Dermis lymphatic vessel endothelial cell (primary cell): ENCODE data around the gene KRCC1. TPM values are rescaled to one million over a fixed set of nuclear protein-coding genes. Genes with fewer than 3 reads are reported as not detected.

Experiments
- total RNA-seq: library from RNA; depleted of rRNA; stranded (reverse); fragments of >200 nt; gene quantifications from 2 replicates; pipeline ENCODE4 v1.2.1, GENCODE V29; 2014

Gene KRCC1
- total RNA-seq, result 16.7 and 28.4 TPM in 2 replicates

DNA sequence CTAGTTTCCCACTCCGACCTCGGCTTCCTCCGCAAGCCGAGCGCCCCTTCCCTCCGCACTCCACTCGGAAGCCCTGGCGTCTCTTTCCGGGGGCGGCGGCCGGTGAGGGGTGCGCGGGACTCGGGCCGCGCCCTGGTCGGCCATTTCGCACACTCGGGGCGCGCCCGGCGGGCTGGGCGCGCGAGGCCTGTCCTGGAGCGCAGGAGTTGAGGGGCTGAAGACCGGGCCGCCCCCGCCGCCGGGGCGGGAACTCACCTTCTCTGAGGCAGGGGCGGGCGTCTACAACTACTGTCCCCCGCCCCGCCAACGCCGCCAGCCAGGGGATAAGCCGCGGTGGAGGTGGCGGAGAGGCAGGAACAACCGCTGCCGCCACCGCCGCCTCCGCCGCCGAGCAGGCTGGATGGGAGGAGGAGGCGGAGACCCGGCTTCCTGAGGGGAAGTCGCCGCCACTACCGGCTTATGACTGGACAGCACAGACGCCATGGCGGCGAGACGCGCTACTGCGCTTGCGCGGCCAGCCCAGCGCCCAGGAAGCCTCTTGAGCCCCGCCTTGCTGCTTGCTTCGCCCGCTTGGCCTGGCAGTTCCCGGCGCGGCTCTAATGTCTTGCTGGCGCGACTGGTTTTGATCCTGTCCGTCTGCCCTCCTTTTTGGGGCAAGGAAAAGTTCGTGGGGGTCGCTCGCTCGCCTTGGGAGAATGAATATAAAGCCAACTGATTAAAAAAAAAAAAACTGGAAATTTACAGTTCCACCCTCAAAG, at the start of gene KRCC1:
KRCC1 (minus strand) TSS at position 413 of the 758 bp plus-strand sequence. CDS start 27,220 bp downstream, outside the sequence.

DNA sequence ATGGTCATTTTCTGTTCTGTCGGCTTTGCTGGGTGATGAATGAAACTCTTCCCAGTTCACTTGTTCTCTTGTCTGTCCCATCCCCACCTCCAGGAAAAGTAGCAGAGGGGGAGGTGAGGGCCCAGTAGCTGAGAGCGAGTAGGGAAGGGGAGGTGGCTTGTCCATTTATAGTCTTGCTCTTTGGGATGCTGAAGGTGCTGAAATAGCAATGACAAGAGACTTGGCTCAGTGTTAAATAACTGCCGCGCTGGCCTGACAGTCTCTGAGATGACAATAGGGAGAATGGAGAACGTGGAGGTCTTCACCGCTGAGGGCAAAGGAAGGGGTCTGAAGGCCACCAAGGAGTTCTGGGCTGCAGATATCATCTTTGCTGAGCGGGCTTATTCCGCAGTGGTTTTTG, 12.0 kb upstream of the KRCC1 start, which contains the start of gene SMYD1:
SMYD1 (plus strand) TSS at position 228 of the 400 bp plus-strand sequence; CDS start at position 268, 40 bp downstream.

DNA sequence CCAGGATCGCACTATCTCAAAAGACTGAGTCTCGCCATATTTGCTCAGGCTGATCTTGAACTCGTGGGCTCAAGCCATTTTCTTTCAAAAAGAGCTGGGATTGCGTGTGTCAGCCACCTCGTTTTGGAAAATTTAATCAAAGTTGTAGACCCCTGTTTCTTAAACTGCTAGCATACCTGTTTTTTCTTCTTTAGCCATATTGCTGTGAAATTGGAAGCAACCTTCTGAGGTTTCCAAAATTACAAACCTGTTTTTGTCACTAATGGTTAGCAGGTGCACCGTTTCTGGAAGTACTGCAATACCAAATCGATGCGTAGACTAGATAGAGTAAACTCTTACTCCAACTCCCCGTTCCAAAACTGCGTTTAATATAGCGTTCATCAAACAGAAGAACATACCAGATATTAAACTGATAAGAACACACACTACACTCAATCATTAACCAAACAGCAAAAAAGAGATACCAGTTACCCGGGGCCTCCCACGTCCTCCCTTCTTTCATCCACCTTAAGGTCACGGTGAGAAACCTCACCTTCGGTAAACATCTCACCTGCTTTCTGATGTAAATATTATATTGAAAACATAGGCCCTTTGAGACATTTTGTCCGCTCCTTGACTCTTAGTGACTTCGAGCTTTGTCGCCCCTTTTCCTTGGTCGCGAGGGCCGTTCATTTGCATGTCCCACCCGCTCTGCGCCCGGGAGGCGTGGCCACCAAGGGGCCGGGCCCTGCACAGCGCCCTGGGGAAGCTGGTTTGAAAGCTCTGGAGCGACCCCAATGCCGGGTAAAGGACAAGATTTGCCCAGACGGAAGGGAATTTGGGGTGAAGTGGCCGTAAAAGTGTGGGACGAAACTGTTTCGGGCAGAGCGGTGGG, 39.3 kb downstream of the KRCC1 start, which contains the start of gene RNU2-63P:
RNU2-63P (minus strand) TSS at position 462 of the 874 bp plus-strand sequence.

Other genes with a start within 250 kb of the KRCC1 start
- gene RGPD2, start 230.0 kb downstream of the KRCC1 start, total RNA-seq, result 2.3 and 2.5 TPM in 2 replicates
- 23.5 and 93.7 TPM in 2 replicates for gene RNU2-63P, start 39.2 kb downstream of the KRCC1 start, total RNA-seq
- not detected in 2 replicates for gene SMYD1, start 12.0 kb upstream of the KRCC1 start, total RNA-seq
- not detected in 2 replicates for gene FABP1, start 72.3 kb upstream of the KRCC1 start, total RNA-seq
- gene THNSL2, start 114.6 kb upstream of the KRCC1 start, total RNA-seq, result 0.11 TPM in 1 of 2 replicates, not detected in the other